Testis (tissue), 2 donors: ENCODE results near the gene ABL1.

Experiments
- POLR2A ChIP-seq: fragments of 450-650 bp; IDR thresholded peaks from one replicate; pipeline ENCODE4 v1.6.1; 2017; ENCODE audit warnings: antibody characterized with exemption, mild to moderate bottlenecking, moderate library complexity
- TF ChIP-seq, protein P1 (sequence below), 3 experiments: fragments of 450-650 bp in 2 of 3; fragments of 200-600 bp in 1 of 3; sonication (generic) in 1 of 3; IDR thresholded peaks; one replicate each; pipeline ENCODE4 v1.5.1; 2016 to 2019; ENCODE audit warnings: antibody characterized with exemption in 3 of 3, mild to moderate bottlenecking in 2 of 3, moderate library complexity in 1 of 3

GRCh38 chr9:130922893-130923610 is 88.0 kb downstream of the ABL1 start:
- TF ChIP-seq, protein P1, sequence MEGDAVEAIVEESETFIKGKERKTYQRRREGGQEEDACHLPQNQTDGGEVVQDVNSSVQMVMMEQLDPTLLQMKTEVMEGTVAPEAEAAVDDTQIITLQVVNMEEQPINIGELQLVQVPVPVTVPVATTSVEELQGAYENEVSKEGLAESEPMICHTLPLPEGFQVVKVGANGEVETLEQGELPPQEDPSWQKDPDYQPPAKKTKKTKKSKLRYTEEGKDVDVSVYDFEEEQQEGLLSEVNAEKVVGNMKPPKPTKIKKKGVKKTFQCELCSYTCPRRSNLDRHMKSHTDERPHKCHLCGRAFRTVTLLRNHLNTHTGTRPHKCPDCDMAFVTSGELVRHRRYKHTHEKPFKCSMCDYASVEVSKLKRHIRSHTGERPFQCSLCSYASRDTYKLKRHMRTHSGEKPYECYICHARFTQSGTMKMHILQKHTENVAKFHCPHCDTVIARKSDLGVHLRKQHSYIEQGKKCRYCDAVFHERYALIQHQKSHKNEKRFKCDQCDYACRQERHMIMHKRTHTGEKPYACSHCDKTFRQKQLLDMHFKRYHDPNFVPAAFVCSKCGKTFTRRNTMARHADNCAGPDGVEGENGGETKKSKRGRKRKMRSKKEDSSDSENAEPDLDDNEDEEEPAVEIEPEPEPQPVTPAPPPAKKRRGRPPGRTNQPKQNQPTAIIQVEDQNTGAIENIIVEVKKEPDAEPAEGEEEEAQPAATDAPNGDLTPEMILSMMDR (IDR thresholded peaks at IDR 0.05), result no peak
- no peak for TF ChIP-seq POLR2A
